ENCODE results near the gene CSNK1D. TPM values are rescaled to one million over a fixed set of nuclear protein-coding genes. Genes with fewer than 3 reads are reported as not detected.

Gene CSNK1D
- total and polyA plus RNA-seq, 10 of the 15 experiments (the other 5 are each of a cell fraction or from before 2014, with no cell fraction given): 5.7 to 105 (median 58.1) TPM

DNA sequence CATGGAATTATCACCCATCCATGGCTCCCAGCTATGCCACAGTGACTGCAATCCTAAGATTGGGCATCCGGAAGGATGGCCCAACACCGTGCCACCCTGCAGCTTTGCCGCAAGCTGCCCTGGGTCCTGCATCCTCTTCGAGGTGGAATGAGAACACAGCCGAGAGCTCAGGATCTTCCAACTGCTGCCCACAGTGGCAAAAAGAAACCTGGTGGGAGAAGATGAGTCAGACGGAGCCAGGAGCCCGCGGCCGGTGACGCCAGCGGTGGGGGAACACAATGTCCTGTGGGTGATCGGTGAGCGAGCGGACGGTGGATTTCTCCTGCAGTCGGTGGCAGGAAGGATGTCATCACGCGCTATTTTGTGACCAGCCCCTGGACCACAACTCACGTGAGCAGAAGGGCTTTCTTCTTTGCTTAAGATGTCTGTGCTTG lies 23.8 kb upstream of the CSNK1D start (continued):
- TF ChIP-seq POLR2AphosphoS2 (IDR thresholded peaks at IDR 0.05; ENCODE audit: low read depth, low read length) (no peak), BCL11A (IDR thresholded peaks at IDR 0.05; ENCODE audit: low read depth, low read length) (peak; percentile 50; the same call in 1 of the 2 replicates), HDGF (IDR thresholded peaks at IDR 0.05) (0 out of 2 replicates have a peak, but pooled peaks have one; percentile 23), POLR2A (IDR thresholded peaks at IDR 0.05; ENCODE audit: low read depth, low read length) (no peak), ZSCAN29 (IDR thresholded peaks at IDR 0.05) (no peak), GABPA (IDR thresholded peaks at IDR 0.05; ENCODE audit: low read depth) (peak; percentile 43), SMC3 (IDR thresholded peaks at IDR 0.05; ENCODE audit: borderline replicate concordance, low read length) (peak; percentile 5; the same call in 1 of the 2 replicates), NR2F1 (conservative IDR thresholded peaks at IDR 0.05) (no peak; the same call in 1 of the 2 replicates), RAD51 (IDR thresholded peaks at IDR 0.05) (peak; percentile 83), RBBP5 (conservative IDR thresholded peaks at IDR 0.05) (no peak), TCF3 (IDR thresholded peaks at IDR 0.05; ENCODE audit: borderline replicate concordance, insufficient read depth, low read depth, low read length) (no peak), IRF4 (IDR thresholded peaks at IDR 0.05; ENCODE audit: low read depth, low read length) (peak; percentile 47; the same call in 1 of the 2 replicates), ETV6 (conservative IDR thresholded peaks at IDR 0.05 in 1 of 2, IDR thresholded peaks at IDR 0.05 in 1 of 2; ENCODE audit: borderline replicate concordance in 1 of 2, low read depth in 1 of 2) (no peak), EP300 (IDR thresholded peaks at IDR 0.05; ENCODE audit: borderline replicate concordance in 1 of 2, control insufficient read depth in 1 of 2, low read depth in 2 of 2, low read length in 2 of 2) (peak; percentile 86 to 95), MTA3 (IDR thresholded peaks at IDR 0.05; ENCODE audit: borderline replicate concordance, low read length) (0 out of 2 replicates have a peak, but pooled peaks have one; percentile 21), CBX5 (IDR thresholded peaks at IDR 0.05; ENCODE audit: low read depth) (no peak), CHD2 (IDR thresholded peaks at IDR 0.05; ENCODE audit: borderline replicate concordance, low read depth, low read length) (peak; percentile 78), BRCA1 (IDR thresholded peaks at IDR 0.05; ENCODE audit: low read depth, low read length) (no peak), BACH1 (IDR thresholded peaks at IDR 0.05; ENCODE audit: borderline replicate concordance) (no peak; the same call in 1 of the 2 replicates), TARDBP (IDR thresholded peaks at IDR 0.05; ENCODE audit: borderline replicate concordance) (no peak)
- TF ChIP-seq, protein P1, sequence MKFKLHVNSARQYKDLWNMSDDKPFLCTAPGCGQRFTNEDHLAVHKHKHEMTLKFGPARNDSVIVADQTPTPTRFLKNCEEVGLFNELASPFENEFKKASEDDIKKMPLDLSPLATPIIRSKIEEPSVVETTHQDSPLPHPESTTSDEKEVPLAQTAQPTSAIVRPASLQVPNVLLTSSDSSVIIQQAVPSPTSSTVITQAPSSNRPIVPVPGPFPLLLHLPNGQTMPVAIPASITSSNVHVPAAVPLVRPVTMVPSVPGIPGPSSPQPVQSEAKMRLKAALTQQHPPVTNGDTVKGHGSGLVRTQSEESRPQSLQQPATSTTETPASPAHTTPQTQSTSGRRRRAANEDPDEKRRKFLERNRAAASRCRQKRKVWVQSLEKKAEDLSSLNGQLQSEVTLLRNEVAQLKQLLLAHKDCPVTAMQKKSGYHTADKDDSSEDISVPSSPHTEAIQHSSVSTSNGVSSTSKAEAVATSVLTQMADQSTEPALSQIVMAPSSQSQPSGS (IDR thresholded peaks at IDR 0.05; ENCODE audit: low read length): no peak
- TF ChIP-seq, protein P2, sequence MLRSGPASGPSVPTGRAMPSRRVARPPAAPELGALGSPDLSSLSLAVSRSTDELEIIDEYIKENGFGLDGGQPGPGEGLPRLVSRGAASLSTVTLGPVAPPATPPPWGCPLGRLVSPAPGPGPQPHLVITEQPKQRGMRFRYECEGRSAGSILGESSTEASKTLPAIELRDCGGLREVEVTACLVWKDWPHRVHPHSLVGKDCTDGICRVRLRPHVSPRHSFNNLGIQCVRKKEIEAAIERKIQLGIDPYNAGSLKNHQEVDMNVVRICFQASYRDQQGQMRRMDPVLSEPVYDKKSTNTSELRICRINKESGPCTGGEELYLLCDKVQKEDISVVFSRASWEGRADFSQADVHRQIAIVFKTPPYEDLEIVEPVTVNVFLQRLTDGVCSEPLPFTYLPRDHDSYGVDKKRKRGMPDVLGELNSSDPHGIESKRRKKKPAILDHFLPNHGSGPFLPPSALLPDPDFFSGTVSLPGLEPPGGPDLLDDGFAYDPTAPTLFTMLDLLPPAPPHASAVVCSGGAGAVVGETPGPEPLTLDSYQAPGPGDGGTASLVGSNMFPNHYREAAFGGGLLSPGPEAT (IDR thresholded peaks at IDR 0.05; ENCODE audit: low read depth): peak; percentile 89
- TF ChIP-seq, protein P3, sequence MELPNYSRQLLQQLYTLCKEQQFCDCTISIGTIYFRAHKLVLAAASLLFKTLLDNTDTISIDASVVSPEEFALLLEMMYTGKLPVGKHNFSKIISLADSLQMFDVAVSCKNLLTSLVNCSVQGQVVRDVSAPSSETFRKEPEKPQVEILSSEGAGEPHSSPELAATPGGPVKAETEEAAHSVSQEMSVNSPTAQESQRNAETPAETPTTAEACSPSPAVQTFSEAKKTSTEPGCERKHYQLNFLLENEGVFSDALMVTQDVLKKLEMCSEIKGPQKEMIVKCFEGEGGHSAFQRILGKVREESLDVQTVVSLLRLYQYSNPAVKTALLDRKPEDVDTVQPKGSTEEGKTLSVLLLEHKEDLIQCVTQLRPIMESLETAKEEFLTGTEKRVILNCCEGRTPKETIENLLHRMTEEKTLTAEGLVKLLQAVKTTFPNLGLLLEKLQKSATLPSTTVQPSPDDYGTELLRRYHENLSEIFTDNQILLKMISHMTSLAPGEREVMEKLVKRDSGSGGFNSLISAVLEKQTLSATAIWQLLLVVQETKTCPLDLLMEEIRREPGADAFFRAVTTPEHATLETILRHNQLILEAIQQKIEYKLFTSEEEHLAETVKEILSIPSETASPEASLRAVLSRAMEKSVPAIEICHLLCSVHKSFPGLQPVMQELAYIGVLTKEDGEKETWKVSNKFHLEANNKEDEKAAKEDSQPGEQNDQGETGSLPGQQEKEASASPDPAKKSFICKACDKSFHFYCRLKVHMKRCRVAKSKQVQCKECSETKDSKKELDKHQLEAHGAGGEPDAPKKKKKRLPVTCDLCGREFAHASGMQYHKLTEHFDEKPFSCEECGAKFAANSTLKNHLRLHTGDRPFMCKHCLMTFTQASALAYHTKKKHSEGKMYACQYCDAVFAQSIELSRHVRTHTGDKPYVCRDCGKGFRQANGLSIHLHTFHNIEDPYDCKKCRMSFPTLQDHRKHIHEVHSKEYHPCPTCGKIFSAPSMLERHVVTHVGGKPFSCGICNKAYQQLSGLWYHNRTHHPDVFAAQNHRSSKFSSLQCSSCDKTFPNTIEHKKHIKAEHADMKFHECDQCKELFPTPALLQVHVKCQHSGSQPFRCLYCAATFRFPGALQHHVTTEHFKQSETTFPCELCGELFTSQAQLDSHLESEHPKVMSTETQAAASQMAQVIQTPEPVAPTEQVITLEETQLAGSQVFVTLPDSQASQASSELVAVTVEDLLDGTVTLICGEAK (IDR thresholded peaks at IDR 0.05; ENCODE audit: borderline replicate concordance): 0 out of 2 replicates have a peak, but pooled peaks have one; percentile 15
- TF ChIP-seq, protein P4, sequence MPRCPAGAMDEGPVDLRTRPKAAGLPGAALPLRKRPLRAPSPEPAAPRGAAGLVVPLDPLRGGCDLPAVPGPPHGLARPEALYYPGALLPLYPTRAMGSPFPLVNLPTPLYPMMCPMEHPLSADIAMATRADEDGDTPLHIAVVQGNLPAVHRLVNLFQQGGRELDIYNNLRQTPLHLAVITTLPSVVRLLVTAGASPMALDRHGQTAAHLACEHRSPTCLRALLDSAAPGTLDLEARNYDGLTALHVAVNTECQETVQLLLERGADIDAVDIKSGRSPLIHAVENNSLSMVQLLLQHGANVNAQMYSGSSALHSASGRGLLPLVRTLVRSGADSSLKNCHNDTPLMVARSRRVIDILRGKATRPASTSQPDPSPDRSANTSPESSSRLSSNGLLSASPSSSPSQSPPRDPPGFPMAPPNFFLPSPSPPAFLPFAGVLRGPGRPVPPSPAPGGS (IDR thresholded peaks at IDR 0.05; ENCODE audit: borderline replicate concordance, insufficient read depth, low read depth, low read length, poor library complexity, severe bottlenecking): no peak

Measured in GM12878 (cell line).